GM23338 (cell line): ENCODE results near the gene ISCU. TPM values are rescaled to one million over a fixed set of nuclear protein-coding genes. Genes with fewer than 3 reads are reported as not detected.

ENCODE experiments used
- ATAC-seq: fragments of 200-7000 bp; cut with Tn5 transposase; 3 replicates; pipeline ENCODE4 v1.9.1; 2020
- DNase-seq: peaks from one replicate; pipeline ENCODE4 v3.0.0-alpha.2; 2015; ENCODE audit warnings: low spot score
- H2AFZ ChIP-seq: fragments of 200-600 bp; sonication (generic); 2 replicates; pipeline ENCODE4 v1.8.0; 2016; ENCODE audit warnings: antibody characterized with exemption, mild to moderate bottlenecking, moderate library complexity
- H3F3A ChIP-seq: fragments of 200-600 bp; sonication (generic); replicated peaks from 2 replicates; pipeline ENCODE4 v1.8.0; 2017; ENCODE audit warnings: antibody characterized with exemption, mixed run types, low read depth
- H3K27ac ChIP-seq: fragments of 200-600 bp; sonication (generic); 2 replicates; pipeline ENCODE4 v1.6.1; 2016; ENCODE audit warnings: low read depth
- H3K27me3 ChIP-seq: fragments of 200-600 bp; sonication (generic); 2 replicates; pipeline ENCODE4 v1.8.0; 2016; ENCODE audit warnings: mild to moderate bottlenecking, mixed run types, moderate library complexity; ENCODE audit not compliant: insufficient read depth
- H3K36me3 ChIP-seq: fragments of 200-600 bp; sonication (generic); 2 replicates; pipeline ENCODE4 v1.8.0; 2016; ENCODE audit warnings: mild to moderate bottlenecking; ENCODE audit not compliant: insufficient read depth
- H3K4me1 ChIP-seq: fragments of 200-600 bp; sonication (generic); 2 replicates; pipeline ENCODE4 v1.8.0; 2016; ENCODE audit warnings: mild to moderate bottlenecking, moderate library complexity; ENCODE audit not compliant: insufficient read depth
- H3K4me2 ChIP-seq: fragments of 200-600 bp; sonication (generic); 2 replicates; pipeline ENCODE4 v1.7.1; 2017; ENCODE audit warnings: mixed run types
- H3K4me3 ChIP-seq: fragments of 200-600 bp; sonication (generic); 2 replicates; pipeline ENCODE4 v1.6.1; 2016; ENCODE audit warnings: mixed run types
- H3K79me2 ChIP-seq: fragments of 200-600 bp; sonication (generic); replicated peaks from 2 replicates; pipeline ENCODE4 v1.8.0; 2017; ENCODE audit warnings: mild to moderate bottlenecking; ENCODE audit not compliant: insufficient read depth
- H3K9me2 ChIP-seq: fragments of 200-600 bp; sonication (generic); 2 replicates; pipeline ENCODE4 v1.8.0; 2017; ENCODE audit not compliant: insufficient read depth
- H4K20me1 ChIP-seq: fragments of 200-600 bp; sonication (generic); replicated peaks from 2 replicates; pipeline ENCODE4 v1.8.0; 2017; ENCODE audit warnings: mild to moderate bottlenecking; ENCODE audit not compliant: insufficient read depth
- H3K27ac Mint-ChIP-seq: 2 replicates; pipeline ENCODE4 v1.8.0; 2020; ENCODE audit warnings: inconsistent platforms, mild to moderate bottlenecking, moderate library complexity, mixed read lengths
- H3K27me3 Mint-ChIP-seq: 3 replicates; pipeline ENCODE4 v1.8.0; 2022; ENCODE audit warnings: low read depth, mild to moderate bottlenecking, moderate library complexity, mixed read lengths, inconsistent platforms; ENCODE audit not compliant: insufficient read depth, poor library complexity
- H3K36me3 Mint-ChIP-seq: 3 replicates; pipeline ENCODE4 v1.8.0; 2021; ENCODE audit warnings: low read depth, mild to moderate bottlenecking, inconsistent platforms, moderate library complexity, mixed read lengths
- H3K4me1 Mint-ChIP-seq: 3 replicates; pipeline ENCODE4 v1.8.0; 2020; ENCODE audit warnings: mild to moderate bottlenecking, inconsistent platforms, mixed read lengths
- H3K4me3 Mint-ChIP-seq: 3 replicates; pipeline ENCODE4 v1.8.0; 2021; ENCODE audit warnings: moderate library complexity, mild to moderate bottlenecking, inconsistent platforms, mixed read lengths
- H3K9me3 Mint-ChIP-seq: 3 replicates; pipeline ENCODE4 v1.8.0; 2020; ENCODE audit warnings: moderate library complexity, mild to moderate bottlenecking, inconsistent platforms, mixed read lengths
- EZH2 ChIP-seq: fragments of 200-600 bp; sonication (generic); IDR thresholded peaks from one replicate; pipeline ENCODE4 v1.8.0; 2017; ENCODE audit warnings: antibody characterized with exemption, mild to moderate bottlenecking, low read depth; ENCODE audit not compliant: unreplicated experiment
- REST ChIP-seq: IDR thresholded peaks from one replicate; pipeline ENCODE4 v1.6.1; 2018; ENCODE audit warnings: antibody characterized with exemption; ENCODE audit not compliant: unreplicated experiment
- STAT1 ChIP-seq: IDR thresholded peaks from one replicate; pipeline ENCODE4 v1.6.1; 2016; ENCODE audit warnings: antibody characterized with exemption; ENCODE audit not compliant: unreplicated experiment
- ZNF462 ChIP-seq: fragments of 250-450 bp; sonication (Bioruptor Pico); IDR thresholded peaks from 2 replicates; pipeline ENCODE4 v1.5.0; 2020; ENCODE audit warnings: mild to moderate bottlenecking, moderate library complexity
- polyA plus RNA-seq: library from polyadenylated mRNA; unstranded; fragments of >200 nt; fragmentation: Nextera tagmentation; extraction: Ambion mirVana; gene quantifications from 2 replicates; pipeline ENCODE4 v1.2.1, GENCODE V29; 2016
- total RNA-seq: library from RNA; depleted of rRNA; stranded (reverse); fragments of >200 nt; shearing (Covaris generic); gene quantifications from 2 replicates; pipeline ENCODE4 v1.2.3, GENCODE V29; 2014

ISCU gene
- total and polyA plus RNA-seq, 2 experiments from 2014 or later: 123 to 129 TPM

GRCh38 chr12:108595711-108596647, 33.6 kb downstream of the ISCU start (continued):
- no peak for TF ChIP-seq ZNF462 (CRISPR knock-in tag)

GRCh38 chr12:108596854-108597558, 34.6 kb downstream of the ISCU start:
- TF ChIP-seq STAT1 (no peak), EZH2 (no peak), REST (no peak)
- no peaks in the 10 kb centered on the region for H3K9me2 ChIP-seq
- H3K4me1 ChIP-seq: no peaks in the 10 kb centered on the region; the same call in 1 of the 2 replicates
- no peak for DNase-seq
- no peaks in the 10 kb centered on the region for H3K36me3 Mint-ChIP-seq
- H3K27ac ChIP-seq: no peak overlapping the region
- H3K27me3 ChIP-seq: no peaks in the 10 kb centered on the region
- ATAC-seq: no peak
- H3K27me3 Mint-ChIP-seq: peaks cover 2% of the 10 kb centered on the region
- H4K20me1 ChIP-seq: no peaks in the 10 kb centered on the region
- H3K79me2 ChIP-seq: no peaks in the 10 kb centered on the region
- H2AFZ ChIP-seq: no peak overlapping the region
- no peak overlapping the region for H3K27ac Mint-ChIP-seq
- H3K4me3 ChIP-seq: no peak overlapping the region
- no peaks in the 10 kb centered on the region for H3K36me3 ChIP-seq
- no peaks in the 10 kb centered on the region for H3K9me3 Mint-ChIP-seq
- H3K4me2 ChIP-seq: no peak overlapping the region
- H3K4me3 Mint-ChIP-seq: no peak overlapping the region
- peaks cover 10% of the 10 kb centered on the region for H3K4me1 Mint-ChIP-seq
- H3F3A ChIP-seq: no peaks in the 10 kb centered on the region
